Ishikawa (cell line): ENCODE measurements around the gene MEGF11.

Source experiments
- CEBPB ChIP-seq: IDR thresholded peaks from 2 replicates; pipeline ENCODE4 v1.6.1; 2012
- CREB1 ChIP-seq: IDR thresholded peaks from 2 replicates; pipeline ENCODE4 v1.6.1; 2012; ENCODE audit warnings: low read depth
- EGR1 ChIP-seq: IDR thresholded peaks from 2 replicates; pipeline ENCODE4 v1.6.1; 2012
- EP300 ChIP-seq: IDR thresholded peaks from 2 replicates; pipeline ENCODE4 v1.6.1; 2012; ENCODE audit warnings: borderline replicate concordance
- FOXM1 ChIP-seq: IDR thresholded peaks from 2 replicates; pipeline ENCODE4 v1.6.1; 2012; ENCODE audit warnings: low read depth, borderline replicate concordance
- MAX ChIP-seq: IDR thresholded peaks from 2 replicates; pipeline ENCODE4 v1.6.1; 2012
- NFIC ChIP-seq: IDR thresholded peaks from 2 replicates; pipeline ENCODE4 v1.6.1; 2012
- RAD21 ChIP-seq: IDR thresholded peaks from 2 replicates; pipeline ENCODE4 v1.6.1; 2012; ENCODE audit warnings: low read depth
- REST ChIP-seq: IDR thresholded peaks from 2 replicates; pipeline ENCODE4 v1.6.1; 2012; ENCODE audit warnings: low read depth, mild to moderate bottlenecking
- TAF1 ChIP-seq: IDR thresholded peaks from 2 replicates; pipeline ENCODE4 v1.6.1; 2012; ENCODE audit warnings: low read depth, mild to moderate bottlenecking
- TCF12 ChIP-seq: IDR thresholded peaks from 2 replicates; pipeline ENCODE4 v1.6.1; 2012; ENCODE audit warnings: low read depth
- TEAD4 ChIP-seq: IDR thresholded peaks from 2 replicates; pipeline ENCODE4 v1.6.1; 2012
- USF1 ChIP-seq: IDR thresholded peaks from 2 replicates; pipeline ENCODE4 v1.6.1; 2012
- YY1 ChIP-seq: IDR thresholded peaks from 2 replicates; pipeline ENCODE4 v1.6.1; 2012; ENCODE audit warnings: low read depth
- ZBTB7A ChIP-seq: IDR thresholded peaks from 2 replicates; pipeline ENCODE4 v1.6.1; 2012; ENCODE audit warnings: low read depth

The MEGF11 gene

GRCh38 chr15:66188464-66188863, 65.1 kb downstream of the MEGF11 start:
- TF ChIP-seq FOXM1 = no peak
- peak; percentile 17; the same call in 1 of the 2 replicates for TF ChIP-seq RAD21

- TF ChIP-seq YY1 = no peak
- no peak for TF ChIP-seq EGR1
- TF ChIP-seq TAF1 = no peak
- TF ChIP-seq EP300 = no peak
- TF ChIP-seq TCF12 = no peak
- no peak for TF ChIP-seq FOXM1
These were observed 66.3 kb downstream of the MEGF11 start for GRCh38 chr15:66187271-66187670.

GRCh38 chr15:66186049-66186825, 67.3 kb downstream of the MEGF11 start:
- no peak for TF ChIP-seq TCF12
- TF ChIP-seq USF1 = no peak
- TF ChIP-seq REST = no peak
- TF ChIP-seq CEBPB = no peak
- TF ChIP-seq EP300 = no peak
- no peak for TF ChIP-seq NFIC
- TF ChIP-seq RAD21 = no peak
- TF ChIP-seq EGR1 = no peak
- TF ChIP-seq TAF1 = no peak
- TF ChIP-seq FOXM1 = no peak
- TF ChIP-seq ZBTB7A = no peak
- no peak for TF ChIP-seq TEAD4
- no peak for TF ChIP-seq MAX
- TF ChIP-seq YY1 = no peak
- no peak for TF ChIP-seq CREB1

- TF ChIP-seq TCF12 = no peak
These were observed 68.4 kb downstream of the MEGF11 start for GRCh38 chr15:66184936-66185790.

- TF ChIP-seq ZBTB7A = no peak
- no peak for TF ChIP-seq TCF12
- TF ChIP-seq YY1 = no peak
- TF ChIP-seq RAD21 = no peak
- no peak for TF ChIP-seq REST
- no peak for TF ChIP-seq TEAD4
- TF ChIP-seq CREB1 = no peak
- no peak for TF ChIP-seq TAF1
These were observed 69.1 kb downstream of the MEGF11 start for GRCh38 chr15:66184492-66184891.

GRCh38 chr15:66180531-66181097, 72.9 kb downstream of the MEGF11 start:
- TF ChIP-seq REST (no peak), NFIC (no peak), TAF1 (no peak), FOXM1 (no peak), YY1 (no peak), RAD21 (no peak)
